ENCODE data around the gene PSRC1.

GRCh38 chr1:109290137-109290536, 7.2 kb upstream of the PSRC1 start:
- TF ChIP-seq POLR2A (IDR thresholded peaks at IDR 0.05) (no peak), CTCF (IDR thresholded peaks at IDR 0.05) (no peak)

Data from right lobe of liver (tissue), 4 donors.